HepG2 (cell line): Measurements from ENCODE around the gene DENND5B. TPM values are rescaled to one million over a fixed set of nuclear protein-coding genes. Genes with fewer than 3 reads are reported as not detected.
A peak's percentile ranks its signal among the peaks of the same experiment; 100 is the strongest.
"Not testable (repeated sequence)": the region's sequence is repeated elsewhere in the genome, so short reads cannot be mapped to it uniquely, and the experiment has no call there.

Source experiments
- ATAC-seq: fragments of 200-7000 bp; cut with Tn5 transposase; 3 replicates; pipeline ENCODE4 v1.9.1; 2020; ENCODE audit warnings: mild to moderate bottlenecking, moderate library complexity
- BruUV-seq: library from RNA; stranded (reverse); fragments of 400-500 nt; replicated peaks from 2 replicates; lab custom pipeline; 2021; lab: Mats Ljungman, UMichigan
- CTCF ChIA-PET: fragments of 300-600 bp; formaldehyde crosslinking; extraction: SDS; loops from one replicate; lab custom pipeline; 2021; ENCODE audit warnings: low total read pairs, inconsistent platforms, low intra/inter-chr PET ratio; lab: Yijun Ruan, JAX
- POLR2A ChIA-PET: fragments of 350-600 bp; sonication (Branson Sonifier 250); formaldehyde crosslinking; loops from one replicate; lab custom pipeline; 2020; ENCODE audit warnings: antibody characterized with exemption, inconsistent platforms; lab: Yijun Ruan, JAX
- DNase-seq: peaks from one replicate; pipeline ENCODE4 v3.0.0-alpha.2; 2015; ENCODE audit warnings: low spot score
- FAIRE-seq: peaks from 3 replicates; lab custom pipeline; 2011; peaks lifted over from hg19 to GRCh38; lab: Jason Lieb, UNC
- H2AFZ ChIP-seq: one replicate; pipeline ENCODE4 v1.6.1; 2011; ENCODE audit warnings: low read length, inconsistent platforms
- H3K27ac ChIP-seq: fragments of 300-600 bp; 3 replicates; pipeline ENCODE4 v1.8.0; 2011; ENCODE audit warnings: mixed run types, mild to moderate bottlenecking, mixed read lengths, low read length, inconsistent platforms; ENCODE audit not compliant: insufficient read depth; ENCODE audit errors: extremely low read length
- H3K27me3 ChIP-seq, 2 experiments: fragments of 200-600 bp in 1 of 2; 2 replicates in 1 of 2; 3 replicates in 1 of 2; pipeline versions ENCODE4 v1.6.0 to v1.8.0; 2011; ENCODE audit warnings: low read length in 2 of 2, mild to moderate bottlenecking in 2 of 2, moderate library complexity in 2 of 2, inconsistent platforms in 1 of 2; ENCODE audit not compliant: insufficient read depth in 2 of 2, control insufficient read depth in 1 of 2
- H3K36me3 ChIP-seq, 2 experiments: fragments of 200-600 bp in 1 of 2; replicated peaks in 1 of 2; 2 replicates in 1 of 2; 3 replicates in 1 of 2; pipeline versions ENCODE4 v1.5.1 to v1.8.0; 2011; ENCODE audit warnings: low read length in 2 of 2, inconsistent platforms in 1 of 2; ENCODE audit not compliant: insufficient read depth in 2 of 2, control insufficient read depth in 1 of 2
- H3K4me1 ChIP-seq: 2 replicates; pipeline ENCODE4 v1.5.1; 2012; ENCODE audit warnings: low read length, inconsistent platforms; ENCODE audit not compliant: insufficient read depth
- H3K4me2 ChIP-seq: 2 replicates; pipeline ENCODE4 v1.6.0; 2011; ENCODE audit warnings: low read depth, low read length, inconsistent platforms
- H3K4me3 ChIP-seq, 3 experiments: fragments of 200-600 bp in 1 of 3; sonication (generic), shearing (Covaris generic) in 1 of 3; replicated peaks in 1 of 3; 2 replicates each; pipeline ENCODE4 v1.5.1; 2011 to 2016; ENCODE audit warnings: low read length in 3 of 3, inconsistent platforms in 2 of 3, low read depth in 2 of 3, mild to moderate bottlenecking in 2 of 3, control low read depth in 1 of 3, mixed read lengths in 1 of 3; ENCODE audit not compliant: insufficient read depth in 1 of 3
- H3K79me2 ChIP-seq: one replicate; pipeline ENCODE4 v1.6.1; 2011; ENCODE audit warnings: low read length, inconsistent platforms; ENCODE audit not compliant: insufficient read depth
- H3K9ac ChIP-seq: 2 replicates; pipeline ENCODE4 v1.6.0; 2011; ENCODE audit warnings: mild to moderate bottlenecking, low read depth, low read length, inconsistent platforms; ENCODE audit not compliant: insufficient read depth
- H3K9me3 ChIP-seq: 2 replicates; pipeline ENCODE4 v1.5.1; 2012; ENCODE audit warnings: mild to moderate bottlenecking, low read length
- H4K20me1 ChIP-seq: 2 replicates; pipeline ENCODE4 v1.6.0; 2011; ENCODE audit warnings: inconsistent platforms, mild to moderate bottlenecking, low read length, moderate library complexity; ENCODE audit not compliant: insufficient read depth
- BHLHE40 ChIP-seq: IDR thresholded peaks from 2 replicates; pipeline ENCODE4 v1.6.1; 2011; ENCODE audit warnings: low read length, improper control_type of control experiment
- FOSL2 ChIP-seq: sonication (generic); formaldehyde crosslinking; IDR thresholded peaks from 2 replicates; pipeline ENCODE4 v1.4.0; 2020; ENCODE audit warnings: missing genetic modification reagents
- HNF1B ChIP-seq: sonication (generic); formaldehyde crosslinking; IDR thresholded peaks from 2 replicates; pipeline ENCODE4 v1.5.1; 2020; ENCODE audit warnings: mild to moderate bottlenecking, moderate library complexity, missing genetic modification reagents
- KDM2A ChIP-seq: sonication (generic); formaldehyde crosslinking; IDR thresholded peaks from 2 replicates; pipeline ENCODE4 v1.4.0; 2020; ENCODE audit warnings: low read depth, missing genetic modification reagents, borderline replicate concordance
- MAFF ChIP-seq: IDR thresholded peaks from 2 replicates; pipeline ENCODE4 v1.6.1; 2011; ENCODE audit warnings: low read depth, low read length, improper control_type of control experiment
- SNAPC2 ChIP-seq: sonication (generic); formaldehyde crosslinking; IDR thresholded peaks from 2 replicates; pipeline ENCODE4 v1.8.1; 2022; ENCODE audit warnings: mild to moderate bottlenecking, missing genetic modification reagents
- STAG1 ChIP-seq: sonication (generic); formaldehyde crosslinking; IDR thresholded peaks from 2 replicates; pipeline ENCODE4 v1.4.0; 2020; ENCODE audit warnings: missing genetic modification reagents
- ZBTB43 ChIP-seq: sonication (generic); formaldehyde crosslinking; conservative IDR thresholded peaks from 2 replicates; pipeline ENCODE4 v1.4.0; 2020; ENCODE audit warnings: missing genetic modification reagents
- ZNF121 ChIP-seq: sonication (generic); formaldehyde crosslinking; IDR thresholded peaks from 2 replicates; pipeline ENCODE4 v1.5.0; 2020; ENCODE audit warnings: mild to moderate bottlenecking, missing genetic modification reagents
- ZNF691 ChIP-seq: sonication (generic); formaldehyde crosslinking; IDR thresholded peaks from 2 replicates; pipeline ENCODE4 v1.4.0; 2020; ENCODE audit warnings: missing genetic modification reagents, low read depth, mild to moderate bottlenecking, borderline replicate concordance
- ZNF781 ChIP-seq: sonication (generic); formaldehyde crosslinking; IDR thresholded peaks from 2 replicates; pipeline ENCODE4 v1.5.1; 2020; ENCODE audit warnings: borderline replicate concordance, mild to moderate bottlenecking, missing genetic modification reagents; ENCODE audit errors: not compliant biosample characterization
- WGBS: methylation state at CpG from one replicate; pipeline ENCODE4 v1.1.6; 2017; ENCODE audit warnings: low lambda C conversion rate; 5-methylcytosine and 5-hydroxymethylcytosine counted together
- in situ Hi-C: cut with HindIII; loops from 2 replicates; pipeline ENCODE4 v1.10.0; 2017; ENCODE audit warnings: low pct_unique_long_range_greater_than_20kb; ENCODE audit not compliant: extremely low pct_ligation_motif_present
- intact Hi-C: fragments of 100-400 bp; cut with micrococcal nuclease; formaldehyde crosslinking; loops from one replicate; pipeline ENCODE4 v1.10.0; 2022; ENCODE audit not compliant: unreplicated experiment
- polyA plus RNA-seq, 8 experiments: library from polyadenylated mRNA; depleted of rRNA in 3 of 8; stranded (reverse) in 7 of 8; unstranded in 1 of 8; fragments of >200 nt; fragmentation: Illumina TruSeq in 4 of 8; extraction: Trizol in 4 of 8; gene quantifications; 2 replicates each; pipeline versions ENCODE4 v1.2.1 to v1.2.3, GENCODE V29; 2011 to 2016; ENCODE audit warnings: low read depth in 4 of 8, missing spikeins in 1 of 8, mixed read lengths in 1 of 8; ENCODE audit not compliant: insufficient read depth in 1 of 8
- total RNA-seq, 5 experiments: library from RNA; depleted of rRNA; stranded (reverse); fragments of >200 nt; fragmentation: Illumina TruSeq; extraction: Trizol; gene quantifications; 2 replicates each; pipeline ENCODE4 v1.2.3, GENCODE V29; 2016; ENCODE audit warnings: low read depth in 1 of 5
- TF ChIP-seq, protein P1 (sequence below): sonication (generic); formaldehyde crosslinking; IDR thresholded peaks from 2 replicates; pipeline ENCODE4 v1.4.0; 2020; ENCODE audit warnings: missing genetic modification reagents, mild to moderate bottlenecking, borderline replicate concordance

Gene DENND5B
- total and polyA plus RNA-seq, 2 of the 13 experiments (the other 11 are each of a cell fraction or from before 2014, with no cell fraction given), result 14.7 to 18.7 TPM

- Histone ChIP-seq H3K27me3 (no peaks in the 10 kb centered on the region), H3K4me3 (no peak overlapping the region), H3K79me2 (no peaks in the 10 kb centered on the region), H3K9ac (no peak overlapping the region), H3K9me3 (no peaks in the 10 kb centered on the region), H3K27ac (no peak overlapping the region), H3K36me3 (peaks cover 3 to 14% of the 10 kb centered on the region in 2 experiments; a peak in 3 of 5 replicates), H4K20me1 (no peaks in the 10 kb centered on the region), H3K4me2 (no peak overlapping the region), H3K4me1 (no peaks in the 10 kb centered on the region), H2AFZ (no peak overlapping the region)
- ChIA-PET POLR2A (no interaction called here), CTCF (no interaction called here)
- 95% methylated on average over 8 of the region's 8 CpGs for WGBS
- DNase-seq (no peak), ATAC-seq (no peak), FAIRE-seq (no peak)
- in situ Hi-C loops (loop anchor here (25.0 kb wide), 1 partner anchor 107 kb away; no protein-coding TSS in a partner anchor), intact Hi-C loops (loop anchor here (10.0 kb wide), 1 partner anchor 900 kb away; no protein-coding TSS in a partner anchor)
- TF ChIP-seq ZNF781 (CRISPR knock-in tag) (no peak), ZBTB43 (CRISPR knock-in tag) (no peak), ZNF691 (no peak), SNAPC2 (no peak)
- no TSS peak for BruUV-seq
These were observed 185.9 kb downstream of the DENND5B start for GRCh38 chr12:31405021-31405420.

DNA sequence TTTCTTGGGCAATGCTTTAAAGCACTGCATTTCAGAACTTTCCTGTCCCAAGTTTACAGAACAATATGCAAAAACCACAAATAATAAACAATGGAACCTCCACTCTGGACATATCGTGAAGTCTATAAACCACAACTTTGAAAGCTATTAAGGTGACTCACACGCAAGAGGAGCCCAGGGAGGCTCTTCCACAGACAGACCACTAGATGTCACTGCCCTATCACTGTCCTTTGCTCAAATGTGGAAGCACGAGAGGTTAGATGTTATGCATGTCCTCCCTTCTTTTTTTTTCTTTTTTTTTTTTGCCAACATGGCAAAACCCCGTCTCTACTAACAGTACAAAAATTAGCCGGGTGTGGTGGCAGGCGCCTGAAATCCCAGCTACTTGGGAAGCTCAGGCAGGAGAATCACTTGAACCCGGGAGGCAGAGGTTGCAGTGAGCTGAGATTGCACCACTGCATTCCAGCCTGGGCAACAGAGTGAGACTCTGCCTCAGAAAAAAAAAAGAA, 187.8 kb downstream of the DENND5B start:
- in situ Hi-C loops, result loop anchor here (5.0 to 25.0 kb wide), 2 partner anchors 109 to 234 kb away; no protein-coding TSS in a partner anchor
- TF ChIP-seq FOSL2 (CRISPR knock-in tag) (peak; percentile 74), STAG1 (CRISPR knock-in tag) (peak; percentile 97), ZNF121 (CRISPR knock-in tag) (peak; percentile 86), KDM2A (CRISPR knock-in tag) (0 out of 2 replicates have a peak, but pooled peaks have one; percentile 27), MAFF (peak; percentile 56), HNF1B (CRISPR knock-in tag) (0 out of 2 replicates have a peak, but pooled peaks have one; percentile 39), BHLHE40 (peak; percentile 47)
- TF ChIP-seq, protein P1, sequence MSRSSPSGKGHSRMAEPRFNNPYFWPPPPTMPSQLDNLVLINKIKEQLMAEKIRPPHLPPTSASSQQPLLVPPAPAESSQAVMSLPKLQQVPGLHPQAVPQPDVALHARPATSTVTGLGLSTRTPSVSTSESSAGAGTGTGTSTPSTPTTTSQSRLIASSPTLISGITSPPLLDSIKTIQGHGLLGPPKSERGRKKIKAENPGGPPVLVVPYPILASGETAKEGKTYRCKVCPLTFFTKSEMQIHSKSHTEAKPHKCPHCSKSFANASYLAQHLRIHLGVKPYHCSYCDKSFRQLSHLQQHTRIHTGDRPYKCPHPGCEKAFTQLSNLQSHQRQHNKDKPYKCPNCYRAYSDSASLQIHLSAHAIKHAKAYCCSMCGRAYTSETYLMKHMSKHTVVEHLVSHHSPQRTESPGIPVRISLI (CRISPR knock-in tag), result peak; percentile 74; the same call in 1 of the 2 replicates

More for the DNA sequence above, 187.8 kb downstream of the DENND5B start:
- not testable (repeated sequence) for H3K4me3 ChIP-seq, H3K9me3 ChIP-seq, H4K20me1 ChIP-seq, H2AFZ ChIP-seq, H3K9ac ChIP-seq, BruUV-seq, H3K27ac ChIP-seq, H3K27me3 ChIP-seq, H3K4me2 ChIP-seq, H3K4me1 ChIP-seq, H3K79me2 ChIP-seq
- DNase-seq (peak; percentile 77), ATAC-seq (peak; percentile 99), FAIRE-seq (peak; percentile 84)
- intact Hi-C loops, result loop anchor here (1.0 to 10.0 kb wide), 2 partner anchors 233 to 902 kb away; no protein-coding TSS in a partner anchor
- WGBS, result 36% methylated on average over 7 of the region's 7 CpGs
- CTCF ChIA-PET, result interaction anchor here (2.0 kb wide), 1 partner anchor 233 kb away, joined by 38 read pairs; no protein-coding TSS in a partner anchor
- peaks cover 1 to 15% of the 10 kb centered on the region in 2 experiments; a peak in 3 of 5 replicates for H3K36me3 ChIP-seq
- POLR2A ChIA-PET, result interaction anchor here (1.0 to 1.2 kb wide), 2 partner anchors 77 to 187 kb away, joined by 3 read pairs; partner anchors contain the start of gene SINHCAF
